ENCODE results near the gene CCDC185.

DNA sequence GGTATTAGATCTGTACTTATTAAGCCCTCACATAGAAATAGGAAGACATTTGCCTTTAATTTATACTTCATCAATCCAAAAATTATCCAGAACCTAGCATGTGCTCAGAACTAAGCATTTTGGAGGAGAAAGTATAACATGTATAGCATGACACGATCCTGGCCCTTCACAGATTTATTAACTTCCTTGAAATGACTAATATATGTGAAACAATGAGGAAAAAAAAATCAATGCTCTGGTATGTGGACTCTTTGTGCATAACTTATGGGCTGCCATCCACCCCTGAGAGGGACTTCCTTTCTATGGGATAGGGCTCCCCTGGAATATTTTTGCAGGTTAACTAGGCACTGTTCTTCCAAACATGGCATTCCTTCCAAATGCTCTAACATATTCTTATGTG is 36.6 kb downstream of the CCDC185 start:
- TF ChIP-seq, protein P1, sequence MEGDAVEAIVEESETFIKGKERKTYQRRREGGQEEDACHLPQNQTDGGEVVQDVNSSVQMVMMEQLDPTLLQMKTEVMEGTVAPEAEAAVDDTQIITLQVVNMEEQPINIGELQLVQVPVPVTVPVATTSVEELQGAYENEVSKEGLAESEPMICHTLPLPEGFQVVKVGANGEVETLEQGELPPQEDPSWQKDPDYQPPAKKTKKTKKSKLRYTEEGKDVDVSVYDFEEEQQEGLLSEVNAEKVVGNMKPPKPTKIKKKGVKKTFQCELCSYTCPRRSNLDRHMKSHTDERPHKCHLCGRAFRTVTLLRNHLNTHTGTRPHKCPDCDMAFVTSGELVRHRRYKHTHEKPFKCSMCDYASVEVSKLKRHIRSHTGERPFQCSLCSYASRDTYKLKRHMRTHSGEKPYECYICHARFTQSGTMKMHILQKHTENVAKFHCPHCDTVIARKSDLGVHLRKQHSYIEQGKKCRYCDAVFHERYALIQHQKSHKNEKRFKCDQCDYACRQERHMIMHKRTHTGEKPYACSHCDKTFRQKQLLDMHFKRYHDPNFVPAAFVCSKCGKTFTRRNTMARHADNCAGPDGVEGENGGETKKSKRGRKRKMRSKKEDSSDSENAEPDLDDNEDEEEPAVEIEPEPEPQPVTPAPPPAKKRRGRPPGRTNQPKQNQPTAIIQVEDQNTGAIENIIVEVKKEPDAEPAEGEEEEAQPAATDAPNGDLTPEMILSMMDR (IDR thresholded peaks at IDR 0.05), result no peak
- TF ChIP-seq POLR2AphosphoS5 (IDR thresholded peaks at IDR 0.05), result no peak
- TF ChIP-seq POLR2A (IDR thresholded peaks at IDR 0.05), result no peak
